Measurements from ENCODE around the gene NDUFC2.

Gene NDUFC2

GRCh38 chr11:78021611-78022010 lies 58.1 kb downstream of the NDUFC2 start:
- H3K27ac ChIP-seq (ENCODE audit: low read depth, low read length, poor library complexity, severe bottlenecking): no peak overlapping the region
- no peak overlapping the region for H3K4me2 ChIP-seq (ENCODE audit: low read length)
- H2AFZ ChIP-seq (ENCODE audit: low read length): no peak overlapping the region
- H3K36me3 ChIP-seq (ENCODE audit: insufficient read depth, low read length): no peaks in the 10 kb centered on the region
- H3K79me2 ChIP-seq (ENCODE audit: insufficient read depth, low read length): no peaks in the 10 kb centered on the region
- H4K20me1 ChIP-seq (ENCODE audit: insufficient read depth, low read length): no peaks in the 10 kb centered on the region
- no peaks in the 10 kb centered on the region for H3K27me3 ChIP-seq (ENCODE audit: insufficient read depth, low read length)
- H3F3A ChIP-seq (ENCODE audit: insufficient read depth, low read length): no peaks in the 10 kb centered on the region
- no peaks in the 10 kb centered on the region for H3K9me3 ChIP-seq (ENCODE audit: low read length)
- no peaks in the 10 kb centered on the region for H3K4me1 ChIP-seq (ENCODE audit: insufficient read depth, low read length, severe bottlenecking)
- TF ChIP-seq EZH2 (IDR thresholded peaks at IDR 0.05; ENCODE audit: borderline replicate concordance, low read length): no peak
- TF ChIP-seq, protein P1, sequence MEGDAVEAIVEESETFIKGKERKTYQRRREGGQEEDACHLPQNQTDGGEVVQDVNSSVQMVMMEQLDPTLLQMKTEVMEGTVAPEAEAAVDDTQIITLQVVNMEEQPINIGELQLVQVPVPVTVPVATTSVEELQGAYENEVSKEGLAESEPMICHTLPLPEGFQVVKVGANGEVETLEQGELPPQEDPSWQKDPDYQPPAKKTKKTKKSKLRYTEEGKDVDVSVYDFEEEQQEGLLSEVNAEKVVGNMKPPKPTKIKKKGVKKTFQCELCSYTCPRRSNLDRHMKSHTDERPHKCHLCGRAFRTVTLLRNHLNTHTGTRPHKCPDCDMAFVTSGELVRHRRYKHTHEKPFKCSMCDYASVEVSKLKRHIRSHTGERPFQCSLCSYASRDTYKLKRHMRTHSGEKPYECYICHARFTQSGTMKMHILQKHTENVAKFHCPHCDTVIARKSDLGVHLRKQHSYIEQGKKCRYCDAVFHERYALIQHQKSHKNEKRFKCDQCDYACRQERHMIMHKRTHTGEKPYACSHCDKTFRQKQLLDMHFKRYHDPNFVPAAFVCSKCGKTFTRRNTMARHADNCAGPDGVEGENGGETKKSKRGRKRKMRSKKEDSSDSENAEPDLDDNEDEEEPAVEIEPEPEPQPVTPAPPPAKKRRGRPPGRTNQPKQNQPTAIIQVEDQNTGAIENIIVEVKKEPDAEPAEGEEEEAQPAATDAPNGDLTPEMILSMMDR (IDR thresholded peaks at IDR 0.05; ENCODE audit: low read length): no peak
- H3K9me2 ChIP-seq (ENCODE audit: low read depth, low read length): no peaks in the 10 kb centered on the region
- H3K9ac ChIP-seq (ENCODE audit: low read length): no peak overlapping the region
- no peak overlapping the region for H3K4me3 ChIP-seq (ENCODE audit: low read depth, low read length, poor library complexity, severe bottlenecking)

DNA sequence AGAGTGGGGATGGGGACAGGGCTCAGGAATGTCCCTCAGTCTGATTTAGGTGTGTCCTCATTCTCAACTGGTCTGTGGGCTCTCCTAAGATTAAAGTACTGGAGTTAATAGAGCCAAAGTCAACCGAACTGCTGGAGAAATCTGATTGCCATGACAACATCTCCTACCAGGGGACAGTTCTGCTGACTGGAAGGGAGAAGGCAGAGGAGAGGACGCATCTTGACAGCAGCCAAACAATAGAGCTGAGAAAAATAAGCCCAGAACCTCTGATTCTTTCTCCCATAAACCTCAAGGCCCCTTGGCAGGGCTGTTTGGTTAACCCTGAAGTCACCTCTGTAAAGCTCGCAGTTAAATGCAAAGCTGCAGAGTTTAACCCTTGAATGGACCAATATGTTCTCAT lies 59.4 kb downstream of the NDUFC2 start:
- no peaks in the 10 kb centered on the region for H4K20me1 ChIP-seq (ENCODE audit: insufficient read depth, low read length)
- H3K4me1 ChIP-seq (ENCODE audit: insufficient read depth, low read length, severe bottlenecking): no peaks in the 10 kb centered on the region
- no peaks in the 10 kb centered on the region for H3K9me2 ChIP-seq (ENCODE audit: low read depth, low read length)
- no peaks in the 10 kb centered on the region; the same call in 1 of the 2 replicates for H3K27me3 ChIP-seq (ENCODE audit: insufficient read depth, low read length)
- H3F3A ChIP-seq (ENCODE audit: insufficient read depth, low read length): no peaks in the 10 kb centered on the region
- H3K9me3 ChIP-seq (ENCODE audit: low read length): no peaks in the 10 kb centered on the region
- no peaks in the 10 kb centered on the region for H3K36me3 ChIP-seq (ENCODE audit: insufficient read depth, low read length)
- H2AFZ ChIP-seq (ENCODE audit: low read length): no peak overlapping the region
- H3K79me2 ChIP-seq (ENCODE audit: insufficient read depth, low read length): no peaks in the 10 kb centered on the region
- no peak overlapping the region for H3K9ac ChIP-seq (ENCODE audit: low read length)
- TF ChIP-seq EZH2 (IDR thresholded peaks at IDR 0.05; ENCODE audit: borderline replicate concordance, low read length): no peak
- TF ChIP-seq, protein P1 (IDR thresholded peaks at IDR 0.05; ENCODE audit: low read length): no peak
- no peak overlapping the region for H3K4me2 ChIP-seq (ENCODE audit: low read length)
- no peak overlapping the region for H3K4me3 ChIP-seq (ENCODE audit: low read depth, low read length, poor library complexity, severe bottlenecking)
- H3K27ac ChIP-seq (ENCODE audit: low read depth, low read length, poor library complexity, severe bottlenecking): no peak overlapping the region

DNA sequence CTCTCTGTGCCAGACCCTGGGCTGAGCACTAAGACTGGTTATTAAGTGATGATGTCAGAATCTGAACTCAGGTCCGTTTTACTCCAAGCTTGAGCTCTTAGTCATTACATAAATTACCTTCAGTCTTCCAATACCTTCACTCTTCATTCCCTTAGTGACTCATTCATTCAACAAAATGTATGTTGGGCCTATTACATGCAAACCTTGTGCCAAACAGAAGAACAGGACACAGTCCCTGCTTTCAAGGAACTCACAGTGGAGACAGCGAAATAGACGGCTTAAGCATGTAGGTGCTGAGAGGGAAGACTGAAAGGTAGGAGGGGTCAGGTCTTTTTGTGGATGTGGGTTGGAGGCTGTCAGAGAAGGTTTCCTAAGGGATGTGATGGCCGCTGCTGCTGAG lies 59.9 kb downstream of the NDUFC2 start:
- H2AFZ ChIP-seq (ENCODE audit: low read length): no peak overlapping the region
- no peaks in the 10 kb centered on the region; the same call in 1 of the 2 replicates for H3K27me3 ChIP-seq (ENCODE audit: insufficient read depth, low read length)
- no peak overlapping the region for H3K9ac ChIP-seq (ENCODE audit: low read length)
- H3K4me3 ChIP-seq (ENCODE audit: low read depth, low read length, poor library complexity, severe bottlenecking): no peak overlapping the region
- no peaks in the 10 kb centered on the region for H3K36me3 ChIP-seq (ENCODE audit: insufficient read depth, low read length)
- TF ChIP-seq EZH2 (IDR thresholded peaks at IDR 0.05; ENCODE audit: borderline replicate concordance, low read length): no peak
- TF ChIP-seq, protein P1 (IDR thresholded peaks at IDR 0.05; ENCODE audit: low read length): no peak
- no peaks in the 10 kb centered on the region for H3F3A ChIP-seq (ENCODE audit: insufficient read depth, low read length)
- H3K27ac ChIP-seq (ENCODE audit: low read depth, low read length, poor library complexity, severe bottlenecking): no peak overlapping the region
- H3K9me3 ChIP-seq (ENCODE audit: low read length): no peaks in the 10 kb centered on the region
- no peak overlapping the region for H3K4me2 ChIP-seq (ENCODE audit: low read length)
- no peaks in the 10 kb centered on the region for H3K79me2 ChIP-seq (ENCODE audit: insufficient read depth, low read length)
- H3K9me2 ChIP-seq (ENCODE audit: low read depth, low read length): no peaks in the 10 kb centered on the region
- no peaks in the 10 kb centered on the region for H3K4me1 ChIP-seq (ENCODE audit: insufficient read depth, low read length, severe bottlenecking)
- no peaks in the 10 kb centered on the region for H4K20me1 ChIP-seq (ENCODE audit: insufficient read depth, low read length)
